ENCODE results near the gene KRCC1.

DNA sequence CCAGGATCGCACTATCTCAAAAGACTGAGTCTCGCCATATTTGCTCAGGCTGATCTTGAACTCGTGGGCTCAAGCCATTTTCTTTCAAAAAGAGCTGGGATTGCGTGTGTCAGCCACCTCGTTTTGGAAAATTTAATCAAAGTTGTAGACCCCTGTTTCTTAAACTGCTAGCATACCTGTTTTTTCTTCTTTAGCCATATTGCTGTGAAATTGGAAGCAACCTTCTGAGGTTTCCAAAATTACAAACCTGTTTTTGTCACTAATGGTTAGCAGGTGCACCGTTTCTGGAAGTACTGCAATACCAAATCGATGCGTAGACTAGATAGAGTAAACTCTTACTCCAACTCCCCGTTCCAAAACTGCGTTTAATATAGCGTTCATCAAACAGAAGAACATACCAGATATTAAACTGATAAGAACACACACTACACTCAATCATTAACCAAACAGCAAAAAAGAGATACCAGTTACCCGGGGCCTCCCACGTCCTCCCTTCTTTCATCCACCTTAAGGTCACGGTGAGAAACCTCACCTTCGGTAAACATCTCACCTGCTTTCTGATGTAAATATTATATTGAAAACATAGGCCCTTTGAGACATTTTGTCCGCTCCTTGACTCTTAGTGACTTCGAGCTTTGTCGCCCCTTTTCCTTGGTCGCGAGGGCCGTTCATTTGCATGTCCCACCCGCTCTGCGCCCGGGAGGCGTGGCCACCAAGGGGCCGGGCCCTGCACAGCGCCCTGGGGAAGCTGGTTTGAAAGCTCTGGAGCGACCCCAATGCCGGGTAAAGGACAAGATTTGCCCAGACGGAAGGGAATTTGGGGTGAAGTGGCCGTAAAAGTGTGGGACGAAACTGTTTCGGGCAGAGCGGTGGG is 39.3 kb downstream of the KRCC1 start, which contains the start of gene RNU2-63P:
- TF ChIP-seq POLR2A (IDR thresholded peaks at IDR 0.05; ENCODE audit: low read length) (peak; percentile 74), EP300 (IDR thresholded peaks at IDR 0.05) (no peak; a peak in 1 of 5 replicates), JUN (IDR thresholded peaks at IDR 0.05) (peak; percentile 100), SMC3 (IDR thresholded peaks at IDR 0.05) (no peak), CEBPB (IDR thresholded peaks at IDR 0.05) (peak in 1 of 2 experiments; percentile 68; a peak in 1 of 4 replicates), BHLHE40 (IDR thresholded peaks at IDR 0.05; ENCODE audit: low read depth, low read length) (0 out of 2 replicates have a peak, but pooled peaks have one; percentile 23), POLR2AphosphoS2 (conservative IDR thresholded peaks at IDR 0.05; ENCODE audit: low read length) (no peak; the same call in 1 of the 2 replicates), RAD21 (conservative IDR thresholded peaks at IDR 0.05 in 1 of 2, IDR thresholded peaks at IDR 0.05 in 1 of 2) (0 out of 5 replicates have a peak, but pooled peaks of 1 of the 2 experiments have one; percentile 3)
- TF ChIP-seq, protein P1, sequence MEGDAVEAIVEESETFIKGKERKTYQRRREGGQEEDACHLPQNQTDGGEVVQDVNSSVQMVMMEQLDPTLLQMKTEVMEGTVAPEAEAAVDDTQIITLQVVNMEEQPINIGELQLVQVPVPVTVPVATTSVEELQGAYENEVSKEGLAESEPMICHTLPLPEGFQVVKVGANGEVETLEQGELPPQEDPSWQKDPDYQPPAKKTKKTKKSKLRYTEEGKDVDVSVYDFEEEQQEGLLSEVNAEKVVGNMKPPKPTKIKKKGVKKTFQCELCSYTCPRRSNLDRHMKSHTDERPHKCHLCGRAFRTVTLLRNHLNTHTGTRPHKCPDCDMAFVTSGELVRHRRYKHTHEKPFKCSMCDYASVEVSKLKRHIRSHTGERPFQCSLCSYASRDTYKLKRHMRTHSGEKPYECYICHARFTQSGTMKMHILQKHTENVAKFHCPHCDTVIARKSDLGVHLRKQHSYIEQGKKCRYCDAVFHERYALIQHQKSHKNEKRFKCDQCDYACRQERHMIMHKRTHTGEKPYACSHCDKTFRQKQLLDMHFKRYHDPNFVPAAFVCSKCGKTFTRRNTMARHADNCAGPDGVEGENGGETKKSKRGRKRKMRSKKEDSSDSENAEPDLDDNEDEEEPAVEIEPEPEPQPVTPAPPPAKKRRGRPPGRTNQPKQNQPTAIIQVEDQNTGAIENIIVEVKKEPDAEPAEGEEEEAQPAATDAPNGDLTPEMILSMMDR (IDR thresholded peaks at IDR 0.05): no peak
- TF ChIP-seq, protein P2, sequence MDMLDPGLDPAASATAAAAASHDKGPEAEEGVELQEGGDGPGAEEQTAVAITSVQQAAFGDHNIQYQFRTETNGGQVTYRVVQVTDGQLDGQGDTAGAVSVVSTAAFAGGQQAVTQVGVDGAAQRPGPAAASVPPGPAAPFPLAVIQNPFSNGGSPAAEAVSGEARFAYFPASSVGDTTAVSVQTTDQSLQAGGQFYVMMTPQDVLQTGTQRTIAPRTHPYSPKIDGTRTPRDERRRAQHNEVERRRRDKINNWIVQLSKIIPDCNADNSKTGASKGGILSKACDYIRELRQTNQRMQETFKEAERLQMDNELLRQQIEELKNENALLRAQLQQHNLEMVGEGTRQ (IDR thresholded peaks at IDR 0.05): 0 out of 2 replicates have a peak, but pooled peaks have one; percentile 3

Data from A549 (cell line).